Immature natural killer cell (primary cell): ENCODE measurements around the gene MCOLN3. TPM values are rescaled to one million over a fixed set of nuclear protein-coding genes. Genes with fewer than 3 reads are reported as not detected.
A peak's percentile ranks its signal among the peaks of the same experiment; 100 is the strongest.
"Not testable (repeated sequence)": the region's sequence is repeated elsewhere in the genome, so short reads cannot be mapped to it uniquely, and the experiment has no call there.

Experiments used
- DNase-seq, 3 donors: peaks; one replicate each; pipeline ENCODE4 v3.0.0; 2022; ENCODE audit warnings: mixed read lengths in 1 of 3
- H3K27ac Mint-ChIP-seq, 6 donors: one replicate each; pipeline ENCODE4 v1.8.0; 2020; ENCODE audit warnings: mixed read lengths in 6 of 6, mild to moderate bottlenecking in 5 of 6, inconsistent platforms in 4 of 6, moderate library complexity in 3 of 6
- H3K27me3 Mint-ChIP-seq, 3 donors: one replicate each; pipeline ENCODE4 v1.8.0; 2020 to 2021; ENCODE audit warnings: low read depth in 3 of 3, mild to moderate bottlenecking in 3 of 3, mixed read lengths in 3 of 3, moderate library complexity in 3 of 3, inconsistent platforms in 1 of 3
- H3K36me3 Mint-ChIP-seq, 3 donors: one replicate each; pipeline ENCODE4 v1.8.0; 2020; ENCODE audit warnings: mixed read lengths in 3 of 3, inconsistent platforms in 2 of 3, mild to moderate bottlenecking in 2 of 3
- H3K4me1 Mint-ChIP-seq, 2 donors: one replicate each; pipeline ENCODE4 v1.8.0; 2020; ENCODE audit warnings: inconsistent platforms in 2 of 2, mild to moderate bottlenecking in 2 of 2, mixed read lengths in 2 of 2, moderate library complexity in 1 of 2
- H3K4me3 Mint-ChIP-seq, 5 donors: one replicate each; pipeline ENCODE4 v1.8.0; 2020; ENCODE audit warnings: mild to moderate bottlenecking in 5 of 5, mixed read lengths in 5 of 5, inconsistent platforms in 3 of 5, moderate library complexity in 3 of 5
- H3K9me3 Mint-ChIP-seq, 6 donors: one replicate each; pipeline ENCODE4 v1.8.0; 2020; ENCODE audit warnings: mild to moderate bottlenecking in 6 of 6, mixed read lengths in 6 of 6, inconsistent platforms in 4 of 6, moderate library complexity in 3 of 6
- polyA plus RNA-seq, 3 donors: library from polyadenylated mRNA; unstranded; fragments of 300-500 nt; fragmentation: Illumina TruSeq; gene quantifications; one replicate each; pipeline ENCODE4 v1.2.3, GENCODE V29; 2021

MCOLN3 gene
- polyA plus RNA-seq, 3 donors from 2014 or later: not detected

GRCh38 chr1:84996846-84997666 lies 51.2 kb downstream of the MCOLN3 start, which contains the start of gene MCOLN2:
Gene MCOLN2 (minus strand): TSS chr1:84997113. CDS start chr1:84996872, 241 bp downstream.
- peak within 1 kb of the TSS in 3 of 6 donors; percentile 45 to 74 (median 67) for H3K27ac Mint-ChIP-seq
- peak in 2 of 3 donors; percentile 42 to 52 for DNase-seq
- no peaks in the 10 kb centered on the region for H3K9me3 Mint-ChIP-seq
- peaks cover 10 to 16% (median 14%) of the 10 kb centered on the region in 3 donors for H3K27me3 Mint-ChIP-seq
- H3K36me3 Mint-ChIP-seq: no peaks in the 10 kb centered on the region
- H3K4me1 Mint-ChIP-seq: peaks cover 12 to 23% of the 10 kb centered on the region in 2 donors
- H3K4me3 Mint-ChIP-seq: peak within 1 kb of the TSS; percentile 74 to 87 (median 82)

GRCh38 chr1:84995484-84996334 lies 52.6 kb downstream of the MCOLN3 start:
- Mint-ChIP-seq H3K36me3 (no peaks in the 10 kb centered on the region), H3K4me3 (peak overlapping the region; percentile 33 to 87 (median 61)), H3K9me3 (no peaks in the 10 kb centered on the region), H3K27me3 (peaks cover 7 to 16% (median 11%) of the 10 kb centered on the region in 3 donors), H3K4me1 (peaks cover 12 to 23% of the 10 kb centered on the region in 2 donors), H3K27ac (peak overlapping the region in 4 of 6 donors; percentile 14 to 74 (median 56))
- no peak for DNase-seq

- Mint-ChIP-seq H3K36me3 (no peaks in the 10 kb centered on the region), H3K27ac (peak overlapping the region in 1 of 6 donors; percentile 14), H3K27me3 (peaks cover 0 to 2% (median 0%) of the 10 kb centered on the region in 3 donors), H3K4me1 (peaks cover 4 to 14% of the 10 kb centered on the region in 2 donors), H3K9me3 (no peaks in the 10 kb centered on the region), H3K4me3 (no peak overlapping the region)
- DNase-seq: no peak
These were observed 57.0 kb downstream of the MCOLN3 start for GRCh38 chr1:84991097-84991920.

GRCh38 chr1:84988588-84988987 lies 59.7 kb downstream of the MCOLN3 start:
- H3K4me1 Mint-ChIP-seq: peaks cover 4 to 9% of the 10 kb centered on the region in 2 donors
- no peak overlapping the region for H3K4me3 Mint-ChIP-seq
- H3K9me3 Mint-ChIP-seq: no peaks in the 10 kb centered on the region
- H3K27me3 Mint-ChIP-seq: peaks cover 0 to 4% (median 2%) of the 10 kb centered on the region in 3 donors
- peak overlapping the region in 2 of 6 donors; percentile 65 to 76 for H3K27ac Mint-ChIP-seq
- no peaks in the 10 kb centered on the region for H3K36me3 Mint-ChIP-seq
- no peak for DNase-seq

- H3K4me3 Mint-ChIP-seq, H3K36me3 Mint-ChIP-seq, H3K27me3 Mint-ChIP-seq, H3K9me3 Mint-ChIP-seq, H3K4me1 Mint-ChIP-seq, H3K27ac Mint-ChIP-seq, DNase-seq: not testable (repeated sequence)
These were observed 61.7 kb downstream of the MCOLN3 start for GRCh38 chr1:84986561-84986960.

- H3K27me3 Mint-ChIP-seq: peaks cover 0 to 6% (median 2%) of the 10 kb centered on the region in 3 donors
- H3K4me1 Mint-ChIP-seq: peaks cover 4 to 9% of the 10 kb centered on the region in 2 donors
- H3K27ac Mint-ChIP-seq: no peak overlapping the region
- no peaks in the 10 kb centered on the region for H3K36me3 Mint-ChIP-seq
- H3K4me3 Mint-ChIP-seq: no peak overlapping the region
- no peaks in the 10 kb centered on the region for H3K9me3 Mint-ChIP-seq
- DNase-seq: no peak
These were observed 62.9 kb downstream of the MCOLN3 start for GRCh38 chr1:84985365-84985764.

GRCh38 chr1:84982395-84982794 lies 65.9 kb downstream of the MCOLN3 start:
- Mint-ChIP-seq H3K27ac (no peak overlapping the region), H3K4me1 (no peaks in the 10 kb centered on the region), H3K4me3 (no peak overlapping the region), H3K9me3 (no peaks in the 10 kb centered on the region), H3K36me3 (no peaks in the 10 kb centered on the region), H3K27me3 (peaks cover 2 to 7% (median 6%) of the 10 kb centered on the region in 3 donors)
- no peak for DNase-seq

- no peak for DNase-seq
- peaks cover 0 to 5% (median 2%) of the 10 kb centered on the region in 3 donors for H3K36me3 Mint-ChIP-seq
- peaks cover 0 to 10% of the 10 kb centered on the region in 2 donors for H3K4me1 Mint-ChIP-seq
- H3K27ac Mint-ChIP-seq: peak overlapping the region in 2 of 6 donors; percentile 21 to 44
- H3K9me3 Mint-ChIP-seq: peaks cover 0 to 1% (median 0%) of the 10 kb centered on the region in 6 donors
- H3K4me3 Mint-ChIP-seq: no peak overlapping the region
- peaks cover 0 to 6% (median 0%) of the 10 kb centered on the region in 3 donors for H3K27me3 Mint-ChIP-seq
These were observed 73.3 kb downstream of the MCOLN3 start for GRCh38 chr1:84975035-84975434.

- H3K4me3 Mint-ChIP-seq: no peak overlapping the region
- peaks cover 0 to 5% (median 2%) of the 10 kb centered on the region in 3 donors for H3K36me3 Mint-ChIP-seq
- peaks cover 0 to 1% (median 0%) of the 10 kb centered on the region in 6 donors for H3K9me3 Mint-ChIP-seq
- no peak for DNase-seq
- peak overlapping the region in 2 of 6 donors; percentile 12 to 26 for H3K27ac Mint-ChIP-seq
- H3K4me1 Mint-ChIP-seq: peaks cover 0 to 10% of the 10 kb centered on the region in 2 donors
- peaks cover 0 to 2% (median 0%) of the 10 kb centered on the region in 3 donors for H3K27me3 Mint-ChIP-seq
These were observed 74.6 kb downstream of the MCOLN3 start for GRCh38 chr1:84973498-84974334.

GRCh38 chr1:84972377-84972987 lies 75.8 kb downstream of the MCOLN3 start:
- peak overlapping the region in 3 of 6 donors; percentile 21 to 71 (median 65) for H3K27ac Mint-ChIP-seq
- peak overlapping the region in 1 of 5 donors; percentile 67 for H3K4me3 Mint-ChIP-seq
- no peak for DNase-seq
- H3K4me1 Mint-ChIP-seq: peaks cover 0 to 10% of the 10 kb centered on the region in 2 donors
- peaks cover 0 to 5% (median 2%) of the 10 kb centered on the region in 3 donors for H3K36me3 Mint-ChIP-seq
- peaks cover 0 to 1% (median 0%) of the 10 kb centered on the region in 6 donors for H3K9me3 Mint-ChIP-seq
- H3K27me3 Mint-ChIP-seq: peaks cover 0 to 2% (median 0%) of the 10 kb centered on the region in 3 donors

- DNase-seq: no peak
- Mint-ChIP-seq H3K9me3 (peaks cover 0 to 1% (median 0%) of the 10 kb centered on the region in 6 donors), H3K36me3 (peaks cover 0 to 5% (median 2%) of the 10 kb centered on the region in 3 donors), H3K4me1 (peaks cover 0 to 10% of the 10 kb centered on the region in 2 donors), H3K27ac (peak overlapping the region in 2 of 6 donors; percentile 65 to 71), H3K4me3 (peak overlapping the region in 1 of 5 donors; percentile 67), H3K27me3 (peaks cover 0 to 2% (median 0%) of the 10 kb centered on the region in 3 donors)
These were observed 76.3 kb downstream of the MCOLN3 start for GRCh38 chr1:84971957-84972356.
